GM21423 (cell line): ENCODE data around the gene MKRN2.
"Not testable (repeated sequence)": the region's sequence is repeated elsewhere in the genome, so short reads cannot be mapped to it uniquely, and the experiment has no call there.

ENCODE experiments used
- ATAC-seq: cut with Tn5 transposase; IDR thresholded peaks from one replicate; pipeline ENCODE4 v1.9.1; 2021; ENCODE audit warnings: mild to moderate bottlenecking, moderate library complexity; ENCODE audit not compliant: unreplicated experiment

Gene MKRN2

GRCh38 chr3:12627370-12627769 is 70.5 kb downstream of the MKRN2 start:
- no peak for ATAC-seq

DNA sequence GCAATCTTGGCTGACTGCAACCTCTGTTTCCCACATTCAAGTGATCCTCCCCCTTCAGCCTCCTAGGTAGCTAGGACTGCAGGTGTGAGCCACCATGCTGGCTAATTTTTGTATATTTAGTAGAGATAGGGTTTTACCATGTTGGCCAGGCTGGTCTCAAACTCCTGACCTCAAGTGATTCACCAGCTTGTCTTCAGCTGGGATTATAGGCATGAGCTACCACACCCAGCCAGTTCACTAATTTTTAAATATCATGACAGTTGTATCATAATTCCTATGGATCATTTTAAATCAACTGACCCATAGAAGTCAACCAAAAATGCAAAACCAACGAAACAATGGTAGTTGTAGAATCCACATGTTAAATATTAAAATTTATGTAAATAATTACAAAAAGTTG is 71.9 kb downstream of the MKRN2 start:
- no peak for ATAC-seq

GRCh38 chr3:12629560-12629959 is 72.7 kb downstream of the MKRN2 start:
- ATAC-seq, result no peak

DNA sequence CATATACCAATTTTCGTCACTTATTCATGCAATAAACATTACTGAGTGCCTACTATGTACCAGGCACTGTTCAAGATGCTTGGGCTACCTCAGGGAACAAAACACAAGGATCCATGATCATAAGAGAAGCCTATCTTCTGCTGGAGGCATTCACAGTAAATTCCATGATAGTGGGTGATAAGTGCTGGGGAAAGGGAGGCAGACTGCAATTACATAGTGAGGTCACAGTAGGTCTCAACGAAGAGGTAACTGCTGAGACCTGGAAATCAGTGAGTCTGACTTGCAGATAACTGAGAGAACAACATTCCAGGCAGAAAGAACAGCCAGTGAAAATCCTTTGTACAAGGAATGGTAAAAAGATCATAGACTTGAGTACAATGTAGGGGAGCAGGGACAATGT is 73.4 kb downstream of the MKRN2 start:
- ATAC-seq, result no peak

- ATAC-seq, result not testable (repeated sequence)
These were observed 74.0 kb downstream of the MKRN2 start for GRCh38 chr3:12630843-12631242.

DNA sequence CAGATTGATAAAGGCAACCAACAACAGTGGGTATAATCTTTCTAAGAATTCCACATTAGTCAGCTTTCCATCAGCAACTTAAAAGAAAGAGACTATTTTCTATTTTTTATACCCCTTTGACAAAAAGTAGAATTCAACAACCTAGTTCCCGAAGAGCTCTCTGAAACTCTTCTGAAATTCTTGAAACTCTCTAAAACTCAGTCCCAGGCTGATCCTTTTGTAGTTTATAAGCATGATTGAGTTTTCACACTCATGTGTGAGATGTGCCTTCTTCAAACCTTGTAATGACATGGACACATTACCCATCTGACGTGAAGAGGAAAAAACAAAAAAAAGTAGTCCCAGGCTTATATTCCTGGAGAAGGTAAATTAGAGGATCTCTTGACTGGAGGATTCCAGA is 75.6 kb downstream of the MKRN2 start:
- ATAC-seq, result no peak

GRCh38 chr3:12633108-12633507 is 76.2 kb downstream of the MKRN2 start:
- no peak for ATAC-seq
